Activated effector memory CD4-positive, alpha-beta T cell treated with anti-CD3 and anti-CD28 coated beads, Interleukin-2, amount 50 U/mL, for 16 hours (primary cell): Measurements from ENCODE around the gene AEBP1.

Experiments
- DNase-seq: peaks from one replicate; pipeline ENCODE4 v3.0.0-alpha.2; 2020

AEBP1 gene

GRCh38 chr7:44067064-44067951, 36.8 kb upstream of the AEBP1 start:
- DNase-seq, result peak; percentile 60

- no peak for DNase-seq
Observed at GRCh38 chr7:44068054-44068453, 36.1 kb upstream of the AEBP1 start.

GRCh38 chr7:44071726-44072363, 32.3 kb upstream of the AEBP1 start:
- no peak for DNase-seq

GRCh38 chr7:44072364-44073231, 31.5 kb upstream of the AEBP1 start:
- peak; percentile 78 for DNase-seq

- DNase-seq, result peak; percentile 69
Observed at GRCh38 chr7:44073664-44074348, 30.3 kb upstream of the AEBP1 start.

- peak; percentile 59 for DNase-seq
Observed at GRCh38 chr7:44074349-44074695, 29.8 kb upstream of the AEBP1 start.

- DNase-seq, result peak; percentile 59
Observed at GRCh38 chr7:44075296-44076075, 28.7 kb upstream of the AEBP1 start.

- DNase-seq, result peak; percentile 62
Observed at GRCh38 chr7:44076101-44076895, 27.8 kb upstream of the AEBP1 start.

- peak; percentile 38 for DNase-seq
Observed at GRCh38 chr7:44077061-44077460, 27.1 kb upstream of the AEBP1 start.

- DNase-seq, result peak; percentile 56
Observed at GRCh38 chr7:44077681-44078091, 26.5 kb upstream of the AEBP1 start.

GRCh38 chr7:44078521-44078920, 25.6 kb upstream of the AEBP1 start:
- DNase-seq, result peak; percentile 53

GRCh38 chr7:44079331-44080021, 24.7 kb upstream of the AEBP1 start:
- DNase-seq, result peak; percentile 62

GRCh38 chr7:44080118-44080517, 24.0 kb upstream of the AEBP1 start:
- peak; percentile 62 for DNase-seq

- DNase-seq, result no peak
Observed at GRCh38 chr7:44080686-44081265, 23.4 kb upstream of the AEBP1 start.

GRCh38 chr7:44081266-44081748, 22.8 kb upstream of the AEBP1 start:
- DNase-seq, result peak; percentile 71

- peak; percentile 99 for DNase-seq
Observed at GRCh38 chr7:44082541-44083207, 21.5 kb upstream of the AEBP1 start.

GRCh38 chr7:44083796-44084195, 20.3 kb upstream of the AEBP1 start:
- no peak for DNase-seq

GRCh38 chr7:44084701-44085100, 19.4 kb upstream of the AEBP1 start:
- no peak for DNase-seq

GRCh38 chr7:44085546-44085945, 18.6 kb upstream of the AEBP1 start:
- no peak for DNase-seq
